OCI-LY7 (cell line): ENCODE results near the gene JAM2. TPM values are rescaled to one million over a fixed set of nuclear protein-coding genes. Genes with fewer than 3 reads are reported as not detected.

Source experiments
- BruUV-seq: library from RNA; stranded (reverse); fragments of 400-500 nt; replicated peaks from 2 replicates; lab custom pipeline; 2021; lab: Mats Ljungman, UMichigan
- CTCF ChIA-PET: fragments of 300-600 bp; sonication (Branson Sonifier 250); formaldehyde crosslinking; loops from one replicate; lab custom pipeline; 2022; ENCODE audit warnings: antibody characterized with exemption; ENCODE audit not compliant: unreplicated experiment; lab: Charles Lee
- POLR2A ChIA-PET: fragments of 300-600 bp; sonication (Branson Sonifier 250); formaldehyde crosslinking; loops from one replicate; lab custom pipeline; 2022; ENCODE audit warnings: antibody characterized with exemption; lab: Charles Lee
- DNase-seq: peaks from one replicate; pipeline ENCODE4 v3.0.0-alpha.2; 2015; ENCODE audit warnings: low spot score
- H2AFZ ChIP-seq: fragments of 200-600 bp; sonication (generic), shearing (Covaris generic); 2 replicates; pipeline ENCODE4 v1.6.1; 2014; ENCODE audit warnings: mild to moderate bottlenecking, antibody characterized with exemption, low read length, moderate library complexity
- H3K27ac ChIP-seq: fragments of 200-600 bp; sonication (generic); 2 replicates; pipeline ENCODE4 v1.5.1; 2014; ENCODE audit warnings: mixed run types, low read depth, mild to moderate bottlenecking, moderate library complexity, low read length, inconsistent platforms; ENCODE audit not compliant: poor library complexity, severe bottlenecking
- H3K36me3 ChIP-seq: fragments of 200-600 bp; sonication (generic); 2 replicates; pipeline ENCODE4 v1.6.1; 2014; ENCODE audit warnings: mild to moderate bottlenecking, antibody characterized with exemption, low read length, moderate library complexity, mixed read lengths; ENCODE audit not compliant: insufficient read depth
- H3K4me1 ChIP-seq: fragments of 200-600 bp; sonication (generic); 2 replicates; pipeline ENCODE4 v1.5.1; 2014; ENCODE audit warnings: mild to moderate bottlenecking, low read length; ENCODE audit not compliant: insufficient read depth, poor library complexity, severe bottlenecking
- H3K4me2 ChIP-seq: fragments of 200-600 bp; sonication (generic); 2 replicates; pipeline ENCODE4 v1.6.1; 2014; ENCODE audit warnings: mild to moderate bottlenecking, low read length
- H3K4me3 ChIP-seq: fragments of 200-600 bp; sonication (generic); 2 replicates; pipeline ENCODE4 v1.5.1; 2014; ENCODE audit warnings: mild to moderate bottlenecking, low read depth, low read length; ENCODE audit not compliant: poor library complexity, severe bottlenecking
- H3K79me2 ChIP-seq: fragments of 200-600 bp; sonication (generic); 2 replicates; pipeline ENCODE4 v1.6.1; 2016; ENCODE audit warnings: low read depth, mild to moderate bottlenecking, low read length, moderate library complexity, mixed read lengths; ENCODE audit not compliant: insufficient read depth
- H3K9me2 ChIP-seq: fragments of 200-600 bp; sonication (generic); 2 replicates; pipeline ENCODE4 v1.6.1; 2016; ENCODE audit warnings: mild to moderate bottlenecking, low read length, mixed read lengths; ENCODE audit not compliant: insufficient read depth
- H3K9me3 ChIP-seq: fragments of 200-600 bp; sonication (generic); 2 replicates; pipeline ENCODE4 v1.6.1; 2014; ENCODE audit warnings: mild to moderate bottlenecking, mixed run types, low read length, mixed read lengths
- H4K20me1 ChIP-seq: fragments of 200-600 bp; sonication (generic); 2 replicates; pipeline ENCODE4 v1.6.1; 2014; ENCODE audit warnings: mild to moderate bottlenecking, antibody characterized with exemption, low read length, moderate library complexity, mixed read lengths; ENCODE audit not compliant: insufficient read depth
- CTCF ChIP-seq: fragments of 200-600 bp; sonication (generic); conservative IDR thresholded peaks from 2 replicates; pipeline ENCODE4 v1.5.1; 2014; ENCODE audit warnings: mild to moderate bottlenecking, antibody characterized with exemption, low read length, moderate library complexity, mixed read lengths
- EZH2phosphoT487 ChIP-seq: fragments of 200-600 bp; sonication (generic); IDR thresholded peaks from 2 replicates; pipeline ENCODE4 v1.6.1; 2018; ENCODE audit warnings: low read depth, borderline replicate concordance, mild to moderate bottlenecking, mixed run types, antibody characterized with exemption, low read length, moderate library complexity, mixed read lengths
- intact Hi-C: fragments of 100-400 bp; cut with micrococcal nuclease; formaldehyde crosslinking; loops from one replicate; pipeline ENCODE4 v1.10.0; 2022; ENCODE audit not compliant: unreplicated experiment
- total RNA-seq, 2 experiments: library from RNA; depleted of rRNA in 1 of 2; stranded (reverse); fragments of >200 nt in 1 of 2; shearing (Covaris generic) in 1 of 2; gene quantifications; 2 replicates each; pipeline ENCODE4 v1.2.3, GENCODE V29; 2014 to 2022

The JAM2 gene
- total RNA-seq, 2 experiments from 2014 or later, result 1.2 to 1.4 TPM

GRCh38 chr21:25682382-25682781, 43.3 kb downstream of the JAM2 start:
- no peak for TF ChIP-seq EZH2phosphoT487
- no peaks in the 10 kb centered on the region for H4K20me1 ChIP-seq
- H3K4me2 ChIP-seq, result no peak overlapping the region
- H3K4me1 ChIP-seq, result no peaks in the 10 kb centered on the region
- no peaks in the 10 kb centered on the region for H3K36me3 ChIP-seq
- POLR2A ChIA-PET, result no interaction called here
- no TSS peak for BruUV-seq
- intact Hi-C loops, result no loop called here
- H3K9me3 ChIP-seq, result no peaks in the 10 kb centered on the region
- CTCF ChIA-PET, result no interaction called here
- no peaks in the 10 kb centered on the region for H3K79me2 ChIP-seq
- H3K9me2 ChIP-seq, result no peaks in the 10 kb centered on the region
- H3K4me3 ChIP-seq, result no peak overlapping the region
- H2AFZ ChIP-seq, result no peak overlapping the region
- no peak for DNase-seq
- H3K27ac ChIP-seq, result no peak overlapping the region

- Histone ChIP-seq H3K9me2 (no peaks in the 10 kb centered on the region), H3K36me3 (no peaks in the 10 kb centered on the region), H3K79me2 (no peaks in the 10 kb centered on the region), H3K9me3 (no peaks in the 10 kb centered on the region), H3K27ac (no peak overlapping the region), H3K4me1 (no peaks in the 10 kb centered on the region), H3K4me3 (no peak overlapping the region), H2AFZ (no peak overlapping the region), H4K20me1 (no peaks in the 10 kb centered on the region), H3K4me2 (no peak overlapping the region)
- BruUV-seq, result no TSS peak
- intact Hi-C loops, result loop anchor here (5.0 kb wide), 1 partner anchor 50 kb away; the partner anchor contains the start of gene JAM2
- CTCF ChIA-PET, result no interaction called here
- TF ChIP-seq EZH2phosphoT487 (no peak), CTCF (no peak)
- DNase-seq, result no peak
- POLR2A ChIA-PET, result no interaction called here
These were observed 48.7 kb downstream of the JAM2 start for GRCh38 chr21:25687787-25688186.

GRCh38 chr21:25688275-25689155, 49.5 kb downstream of the JAM2 start:
- Histone ChIP-seq H3K36me3 (no peaks in the 10 kb centered on the region), H2AFZ (no peak overlapping the region), H3K27ac (no peak overlapping the region), H4K20me1 (no peaks in the 10 kb centered on the region), H3K4me2 (no peak overlapping the region), H3K79me2 (no peaks in the 10 kb centered on the region), H3K4me1 (no peaks in the 10 kb centered on the region), H3K9me3 (no peaks in the 10 kb centered on the region), H3K4me3 (no peak overlapping the region), H3K9me2 (no peaks in the 10 kb centered on the region)
- TF ChIP-seq CTCF, result no peak
- TF ChIP-seq EZH2phosphoT487, result no peak
- no peak for DNase-seq
- POLR2A ChIA-PET, result interaction anchor here (1.4 kb wide), 1 partner anchor 9 kb away, joined by 3 read pairs; no protein-coding TSS in a partner anchor
- no TSS peak for BruUV-seq
- CTCF ChIA-PET, result no interaction called here
- intact Hi-C loops, result loop anchor here (5.0 kb wide), 1 partner anchor 51 kb away; the partner anchor contains the start of gene JAM2
